Eye (tissue), 1 donor: ENCODE data around the gene C16orf92.
A peak's percentile ranks its signal among the peaks of the same experiment; 100 is the strongest.
"Not testable (repeated sequence)": the region's sequence is repeated elsewhere in the genome, so short reads cannot be mapped to it uniquely, and the experiment has no call there.

Source experiments
- DNase-seq: peaks from one replicate; pipeline ENCODE4 v3.0.0-alpha.2; 2015

Gene C16orf92

DNA sequence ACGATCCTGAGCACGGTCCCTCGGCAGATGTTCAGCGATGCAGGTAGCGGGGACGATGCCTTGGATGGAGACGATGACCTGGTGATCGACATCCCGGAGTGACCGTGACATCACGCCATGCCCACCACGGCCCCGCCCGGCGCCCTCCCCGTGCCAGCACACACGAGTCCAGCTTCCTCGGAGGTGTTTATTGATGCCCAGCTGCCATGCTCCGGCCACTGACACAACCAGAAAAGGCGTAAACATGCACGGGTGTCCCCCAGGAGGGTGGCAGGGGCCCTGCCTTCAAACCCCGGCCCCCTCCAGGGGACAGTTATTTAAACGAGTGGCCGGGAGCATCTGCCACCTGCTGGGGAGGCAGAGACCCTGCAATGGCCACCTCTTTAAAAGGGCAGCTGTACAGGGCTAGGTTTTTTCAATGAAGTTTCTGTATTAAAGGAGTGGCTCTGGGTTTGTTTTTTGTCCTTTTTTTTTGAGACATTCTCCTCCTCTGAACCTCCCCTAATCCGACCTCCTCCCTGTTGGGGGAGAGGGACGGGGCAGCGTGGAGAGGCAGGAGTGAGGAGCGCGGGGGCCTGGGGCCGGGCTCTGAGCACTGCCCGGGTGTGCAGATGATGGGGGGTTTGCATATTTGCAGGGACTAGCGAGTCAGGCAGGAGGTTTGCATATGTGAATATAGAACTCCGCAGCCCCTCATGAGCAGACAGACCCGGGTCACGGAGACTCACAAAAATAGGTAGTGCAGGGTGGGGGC, 17.5 kb upstream of the C16orf92 start:
- DNase-seq = peak; percentile 59

- DNase-seq = no peak
These were observed 16.9 kb upstream of the C16orf92 start for GRCh38 chr16:30006095-30006473.

DNA sequence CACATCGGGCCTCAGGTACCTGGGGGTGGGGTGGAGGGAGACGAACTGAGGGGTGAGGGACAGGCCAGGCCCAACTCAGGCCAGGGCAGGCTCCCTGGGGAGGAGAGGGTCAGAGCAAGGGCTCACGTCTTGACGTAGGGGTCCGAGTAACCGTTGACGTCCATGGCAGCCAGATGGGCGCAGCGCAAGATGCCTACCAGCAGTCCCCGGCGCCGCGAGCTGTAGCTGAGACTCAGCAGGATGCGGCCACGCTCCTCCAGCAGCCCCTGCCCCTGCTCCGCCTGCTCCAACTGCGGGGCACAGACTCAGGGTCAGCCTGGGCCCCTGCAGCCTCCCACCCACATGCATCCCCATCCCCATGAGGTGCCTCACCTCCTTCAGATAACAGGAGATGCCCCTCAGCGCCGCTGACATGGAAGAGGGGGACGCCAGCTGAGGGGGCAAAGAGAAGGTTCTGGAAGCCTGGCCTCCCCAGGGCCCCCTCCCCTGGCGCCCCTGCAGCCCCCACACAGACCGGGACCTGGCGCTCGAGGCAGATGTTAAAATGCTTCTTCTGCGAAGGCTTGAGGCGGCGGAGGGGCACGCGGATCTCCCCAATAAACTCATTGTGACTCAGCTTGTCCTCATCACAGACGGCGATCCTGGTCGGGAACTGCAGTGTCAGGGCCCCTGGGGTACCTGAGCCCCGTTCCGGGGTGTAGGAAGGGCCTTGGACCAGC, 16.2 kb upstream of the C16orf92 start:
- no peak for DNase-seq

DNA sequence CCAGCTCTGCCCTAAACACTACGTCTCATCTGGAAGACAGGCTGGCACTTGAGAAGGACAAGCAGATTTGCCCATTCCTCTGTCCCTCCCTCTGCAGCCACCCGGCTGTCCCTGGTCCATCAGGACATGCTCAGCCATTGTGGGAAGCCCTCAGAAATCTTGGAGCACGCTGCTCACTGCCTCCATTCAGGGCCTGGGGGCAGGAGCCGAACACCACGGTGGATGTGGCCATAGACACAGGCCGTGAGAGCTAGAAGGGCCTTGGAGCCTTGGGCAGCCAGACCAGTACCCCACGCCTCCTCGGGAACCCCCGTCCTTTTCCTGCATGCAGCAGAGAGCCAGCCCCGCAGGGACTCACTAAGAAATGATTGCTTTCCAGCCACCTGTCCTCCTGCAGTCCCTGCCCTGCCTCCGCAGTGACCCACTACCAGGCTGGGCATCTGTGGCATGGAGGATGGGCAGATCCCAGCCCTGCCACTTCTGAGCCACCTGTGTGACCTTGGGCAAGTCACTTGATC, 15.6 kb upstream of the C16orf92 start:
- DNase-seq = no peak

DNA sequence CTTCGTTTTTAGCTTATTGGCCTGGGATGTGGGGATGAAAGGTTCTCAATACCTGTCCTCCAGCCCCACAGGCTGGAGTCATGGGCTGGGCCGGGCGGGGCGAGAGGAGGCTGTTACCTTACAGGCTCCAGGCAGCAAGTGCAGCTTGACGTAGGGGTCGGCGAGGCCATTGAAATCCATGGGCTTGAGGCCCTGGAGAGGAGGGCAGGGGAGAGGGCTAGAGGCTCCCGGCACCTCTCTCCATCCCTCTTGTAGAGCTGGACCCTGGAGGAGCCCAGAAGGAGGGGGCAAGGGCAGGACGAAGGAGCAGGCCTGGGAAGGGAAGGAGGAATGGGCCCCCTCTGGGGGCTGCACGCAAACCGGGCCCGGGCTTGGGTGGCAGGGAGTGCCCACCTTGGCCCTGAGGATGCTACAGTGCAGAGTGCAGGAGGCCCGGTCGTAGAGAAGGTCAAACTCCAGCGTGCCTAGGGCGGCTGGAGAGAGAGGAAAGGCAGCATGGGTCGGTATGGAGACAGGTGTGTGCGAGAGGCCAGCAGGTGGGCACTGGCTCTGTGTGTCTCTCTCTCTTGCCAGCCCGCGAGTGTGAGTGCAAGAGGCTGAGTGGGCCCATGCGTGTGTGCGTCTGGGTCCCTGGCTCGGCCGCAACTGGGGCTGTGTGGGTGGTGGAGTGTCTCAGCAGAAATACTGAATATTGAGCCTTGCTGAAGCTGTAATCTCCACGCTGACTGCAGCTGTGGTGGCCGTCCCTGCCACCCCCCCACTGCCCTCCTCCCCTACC, 13.7 kb upstream of the C16orf92 start:
- no peak for DNase-seq

DNA sequence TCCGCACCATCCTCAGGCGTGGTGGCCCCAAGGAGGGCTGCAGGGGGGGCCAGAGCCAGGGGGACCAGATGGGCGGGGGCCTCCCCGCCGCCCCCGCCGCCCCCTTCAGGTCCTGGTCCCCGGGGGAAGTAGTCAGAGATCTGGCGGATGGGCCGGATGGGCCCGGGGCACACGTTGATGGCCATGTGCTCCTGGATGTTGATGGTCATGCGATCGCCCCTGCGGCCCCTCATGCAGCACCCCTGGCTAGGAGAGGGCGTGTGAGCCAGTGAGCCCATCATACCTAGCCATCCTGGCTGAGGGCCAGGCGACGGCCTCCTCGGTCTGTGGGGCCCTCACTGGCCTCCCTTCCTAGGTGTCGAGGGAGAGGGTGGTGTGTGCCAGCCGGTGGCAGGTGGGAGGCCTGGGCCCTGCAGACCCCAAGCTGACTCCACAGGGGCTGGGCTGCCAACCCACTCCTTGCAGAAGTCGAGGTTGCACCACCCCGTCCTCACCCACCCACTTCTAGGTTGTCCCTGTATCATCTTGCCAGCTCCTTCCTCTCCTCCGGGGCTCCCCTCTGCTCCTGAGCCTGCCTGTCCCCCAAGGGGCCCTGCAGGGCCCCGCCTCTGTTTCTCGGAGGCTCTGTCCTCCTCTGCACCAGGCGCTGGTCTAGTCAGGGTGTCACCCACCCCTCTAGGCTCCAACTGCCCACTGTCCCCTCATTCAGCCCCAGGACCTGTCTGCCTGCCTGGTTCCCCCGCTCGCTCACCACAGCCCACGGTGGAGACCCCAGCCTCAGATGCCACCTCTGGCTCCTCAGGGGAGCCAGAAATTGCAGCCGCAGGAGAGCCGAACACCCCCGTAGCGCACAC, 12.8 kb upstream of the C16orf92 start:
- peak; percentile 34 for DNase-seq

DNA sequence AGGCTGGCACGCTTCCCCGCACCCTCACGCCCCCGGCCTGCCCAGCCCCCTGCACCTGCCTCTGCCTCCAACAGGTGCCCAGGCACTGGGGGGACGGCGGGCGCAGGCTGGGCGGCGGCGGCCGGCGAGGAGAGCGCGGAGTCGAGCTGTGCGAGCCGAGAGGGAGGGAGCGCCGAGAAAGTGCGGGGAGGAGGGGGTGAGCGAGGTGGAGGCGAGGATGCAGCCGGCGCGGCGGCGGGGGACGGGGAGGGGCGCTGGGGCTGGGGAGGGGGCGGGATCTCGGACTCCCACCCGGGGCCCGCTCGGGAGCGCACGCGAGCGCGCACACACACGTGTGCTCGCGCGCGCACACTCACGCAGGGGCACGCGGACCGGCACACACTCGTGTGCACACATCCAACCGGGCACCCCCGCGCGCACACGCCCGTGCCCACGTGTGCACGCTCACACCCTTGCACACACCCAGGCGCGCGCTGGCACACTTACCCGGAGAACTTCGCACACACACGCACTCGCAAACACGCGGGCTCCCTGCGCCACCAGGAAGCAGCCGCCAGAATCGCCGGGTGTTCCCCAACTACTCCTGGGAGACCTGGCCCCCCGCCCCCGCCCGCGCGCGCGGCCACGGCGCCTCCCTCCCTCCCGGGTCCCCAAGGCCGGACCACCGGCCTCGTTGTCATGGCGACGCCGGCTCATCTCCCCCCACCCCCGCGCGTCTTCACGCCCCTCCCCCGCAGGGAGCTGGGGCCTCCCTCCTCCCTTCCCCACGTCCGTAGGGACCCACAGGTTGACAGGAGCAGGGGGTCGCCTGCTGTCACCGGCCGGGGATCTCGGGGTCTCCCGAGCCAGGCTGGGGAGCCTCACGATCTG, 11.9 kb upstream of the C16orf92 start, which contains the start of gene DOC2A:
Gene DOC2A, minus strand, starts transcription at position 184 of the 870 bp plus-strand sequence. CDS start 805 bp downstream, outside the sequence.
- peak; percentile 78 for DNase-seq

- no peak for DNase-seq
These were observed 11.1 kb upstream of the C16orf92 start for GRCh38 chr16:30011714-30012504.

- DNase-seq = not testable (repeated sequence)
These were observed 10.4 kb upstream of the C16orf92 start for GRCh38 chr16:30012598-30012997.

DNA sequence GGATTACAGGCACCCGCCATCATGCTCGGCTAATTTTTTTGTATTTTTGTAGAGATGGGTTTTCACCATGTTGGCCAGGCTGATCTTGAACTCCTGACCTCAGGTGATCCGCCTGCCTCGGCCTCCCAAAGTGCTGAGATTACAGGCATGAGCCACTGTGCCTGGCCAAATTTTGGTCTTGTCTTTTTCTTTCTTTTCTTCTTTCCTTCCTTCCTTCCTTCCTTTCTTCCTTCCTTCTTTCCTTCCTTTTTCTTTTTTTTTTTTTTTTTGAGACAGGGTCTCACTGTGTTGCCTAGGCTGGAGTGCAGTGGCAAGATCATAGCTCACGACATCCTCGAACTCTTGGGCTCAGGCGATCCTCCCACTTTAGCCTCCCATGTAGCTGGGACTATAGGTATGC, 7.5 kb upstream of the C16orf92 start:
- DNase-seq = not testable (repeated sequence)

DNA sequence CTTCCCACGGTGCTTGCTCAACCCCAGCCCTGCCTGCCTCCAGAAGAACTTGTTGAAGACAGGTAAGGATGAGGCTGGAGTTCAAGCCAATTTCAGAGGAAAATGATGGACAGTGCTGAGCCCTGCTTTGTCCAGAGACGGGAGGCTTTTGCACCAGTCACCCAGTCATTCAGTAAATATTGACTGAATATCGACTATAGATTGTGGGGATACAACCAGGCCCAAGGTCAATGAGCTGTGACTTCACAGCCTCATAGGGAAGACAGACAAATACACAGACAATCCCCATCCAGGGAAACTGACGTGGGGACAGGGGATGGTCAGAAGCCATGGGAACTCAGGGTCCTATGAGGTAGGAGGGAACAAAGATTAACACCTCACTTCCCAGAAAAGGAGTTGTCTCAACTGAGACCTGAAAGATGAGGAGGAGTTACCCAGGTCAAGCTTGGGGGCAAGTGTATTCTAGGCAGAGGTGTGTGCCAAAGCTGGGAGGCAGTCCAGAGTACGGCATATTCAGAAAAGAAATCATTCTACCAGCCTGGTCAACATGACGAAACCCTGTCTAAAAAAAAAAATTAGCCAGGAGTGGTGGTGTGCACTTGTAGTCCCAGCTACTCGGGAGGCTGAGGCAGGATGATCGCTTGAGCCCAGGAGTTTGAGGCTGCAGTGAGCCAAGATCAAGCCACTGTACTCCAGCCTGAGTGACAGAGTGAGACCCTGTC, 6.3 kb upstream of the C16orf92 start:
- no peak for DNase-seq

DNA sequence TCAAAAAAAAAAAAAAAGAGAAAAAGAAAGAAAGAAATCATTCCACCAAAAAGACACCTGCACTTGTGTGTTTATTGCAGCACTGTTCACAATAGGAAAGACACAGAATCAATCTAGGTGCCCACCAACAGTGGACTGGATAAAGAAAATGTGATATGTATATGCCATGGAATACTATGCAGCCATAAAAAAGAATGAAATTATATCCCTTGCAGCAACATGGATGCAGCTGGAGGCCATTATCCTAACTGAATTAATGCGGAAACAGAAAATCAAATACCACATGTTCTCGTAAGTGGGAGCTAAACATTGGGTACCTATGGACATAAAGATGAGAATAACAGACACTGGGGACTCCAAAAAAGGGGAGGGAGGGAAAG, 5.7 kb upstream of the C16orf92 start:
- no peak for DNase-seq

DNA sequence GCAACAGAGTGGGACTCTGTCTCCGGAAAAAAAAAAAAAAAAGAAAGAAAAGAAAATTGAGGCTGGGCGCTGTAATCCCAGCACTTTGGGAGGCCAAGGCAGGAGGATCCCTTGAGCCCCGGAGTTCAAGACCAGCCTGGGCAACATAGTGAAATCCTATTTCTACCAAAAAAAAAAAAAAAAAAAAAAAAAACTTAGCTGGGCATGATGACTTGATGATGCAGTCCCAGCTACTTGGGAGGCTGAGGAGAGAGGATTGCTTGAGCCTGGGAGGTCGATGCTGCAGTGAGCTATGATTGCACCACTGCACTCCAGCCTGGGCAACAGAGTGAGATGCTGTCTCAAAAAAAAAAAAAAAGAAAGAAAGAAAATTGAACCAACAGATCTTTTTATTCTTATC, 5.1 kb upstream of the C16orf92 start:
- not testable (repeated sequence) for DNase-seq

DNA sequence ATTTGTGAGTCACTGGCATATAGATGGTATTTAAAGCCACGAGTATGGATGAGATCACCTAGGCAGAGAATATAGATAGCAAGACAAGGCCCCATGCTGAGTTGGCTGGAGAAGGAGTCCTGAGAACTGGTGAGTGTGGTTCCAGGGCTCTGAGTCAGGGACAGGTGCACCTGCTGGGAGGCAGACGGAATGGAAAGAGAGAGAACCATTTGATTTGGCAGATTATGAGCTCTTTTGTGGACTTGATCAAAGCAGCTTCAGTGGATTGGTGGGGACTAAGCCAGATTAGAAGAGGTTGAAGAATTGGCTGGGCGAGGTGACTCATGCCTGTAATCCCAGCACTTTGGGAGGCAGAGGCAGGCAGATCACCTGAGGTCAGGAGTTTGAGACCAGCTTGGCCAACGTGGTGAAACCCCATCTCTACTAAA, 4.3 kb upstream of the C16orf92 start:
- no peak for DNase-seq

DNA sequence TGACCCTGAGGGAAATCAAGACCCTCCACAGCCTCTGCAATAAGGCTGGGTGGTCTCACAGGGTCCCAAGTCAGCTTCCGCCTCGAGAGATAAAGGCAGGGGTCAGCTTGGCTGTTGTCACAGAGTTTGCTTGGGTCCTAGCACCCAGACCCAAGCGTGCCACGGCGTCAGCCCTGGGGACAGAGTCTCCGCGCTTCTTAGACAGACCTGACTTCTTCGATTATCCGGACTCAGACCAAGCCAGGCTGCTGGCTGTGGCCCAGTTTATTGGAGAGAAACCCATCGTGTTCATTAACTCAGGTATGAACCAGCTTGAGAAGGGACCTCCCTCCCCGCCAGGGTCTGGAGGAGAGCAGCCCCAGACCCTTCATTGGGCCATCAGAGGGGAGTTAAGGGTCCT, 588 bp downstream of the C16orf92 start:
- DNase-seq = no peak

GRCh38 chr16:30024451-30024850, 1.5 kb downstream of the C16orf92 start:
- DNase-seq = no peak

GRCh38 chr16:30025156-30025555, 2.2 kb downstream of the C16orf92 start:
- no peak for DNase-seq

DNA sequence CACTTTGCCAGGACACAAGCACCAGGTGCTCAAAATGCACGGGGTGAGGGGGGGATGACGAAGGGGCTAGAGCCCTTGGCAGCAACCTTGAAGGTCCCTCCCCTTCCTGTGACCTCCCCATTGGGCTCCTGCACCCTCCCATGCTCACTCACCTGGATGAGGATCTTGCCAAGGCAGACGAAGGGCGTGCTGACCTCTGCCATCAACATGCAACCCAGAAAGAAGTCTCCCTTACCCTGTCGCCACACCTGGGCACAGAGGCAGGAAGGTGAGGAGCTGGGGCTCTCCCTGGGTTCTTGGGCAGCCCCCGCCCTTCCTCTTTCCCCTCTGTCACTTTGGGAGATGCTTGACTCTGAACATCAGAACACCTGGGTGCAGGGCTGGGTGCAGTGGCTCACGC, 2.6 kb downstream of the C16orf92 start:
- no peak for DNase-seq

GRCh38 chr16:30026449-30026848, 3.5 kb downstream of the C16orf92 start:
- DNase-seq = no peak
